H9 (cell line): ENCODE measurements around the gene KRT28. TPM values are rescaled to one million over a fixed set of nuclear protein-coding genes. Genes with fewer than 3 reads are reported as not detected.

Experiments
- DNase-seq: peaks from one replicate; pipeline ENCODE4 v3.0.0-alpha.2; 2017
- H2AFZ ChIP-seq: one replicate; pipeline ENCODE4 v1.6.1; 2013; ENCODE audit warnings: mild to moderate bottlenecking, low read length, control low read depth, moderate library complexity
- H2AK5ac ChIP-seq: 2 replicates; pipeline ENCODE4 v1.6.1; 2013; ENCODE audit warnings: low read length, control low read depth, mixed read lengths; ENCODE audit not compliant: insufficient read length
- H2BK120ac ChIP-seq: one replicate; pipeline ENCODE4 v1.6.1; 2013; ENCODE audit warnings: low read depth, mild to moderate bottlenecking, low read length, control low read depth, inconsistent platforms; ENCODE audit not compliant: poor library complexity, severe bottlenecking
- H2BK12ac ChIP-seq: 2 replicates; pipeline ENCODE4 v1.6.1; 2013; ENCODE audit warnings: low read length, control low read depth, mixed read lengths, low read depth; ENCODE audit not compliant: insufficient read length
- H2BK15ac ChIP-seq: 2 replicates; pipeline ENCODE4 v1.6.1; 2013; ENCODE audit warnings: low read depth, low read length, control low read depth
- H2BK20ac ChIP-seq: one replicate; pipeline ENCODE4 v1.6.1; 2013; ENCODE audit warnings: low read depth, mild to moderate bottlenecking, low read length, control low read depth, inconsistent platforms; ENCODE audit not compliant: poor library complexity, severe bottlenecking
- H2BK5ac ChIP-seq: 2 replicates; pipeline ENCODE4 v1.6.1; 2013; ENCODE audit warnings: low read length, control low read depth, mixed read lengths; ENCODE audit not compliant: insufficient read length
- H3K14ac ChIP-seq: 2 replicates; pipeline ENCODE4 v1.6.1; 2013; ENCODE audit warnings: low read length, control low read depth; ENCODE audit not compliant: insufficient read depth
- H3K18ac ChIP-seq: 2 replicates; pipeline ENCODE4 v1.6.1; 2013; ENCODE audit warnings: low read depth, mild to moderate bottlenecking, mixed read lengths, low read length, control low read depth; ENCODE audit not compliant: insufficient read length
- H3K23ac ChIP-seq: 2 replicates; pipeline ENCODE4 v1.6.1; 2013; ENCODE audit warnings: low read length, control low read depth, mixed read lengths, low read depth; ENCODE audit not compliant: insufficient read length
- H3K23me2 ChIP-seq: 2 replicates; pipeline ENCODE4 v1.6.1; 2013; ENCODE audit warnings: low read depth, mild to moderate bottlenecking, mixed read lengths, low read length, control low read depth; ENCODE audit not compliant: insufficient read length, poor library complexity, severe bottlenecking
- H3K27ac ChIP-seq: 2 replicates; pipeline ENCODE4 v1.5.1; 2013; ENCODE audit warnings: low read length, control low read depth, mixed read lengths, low read depth; ENCODE audit not compliant: insufficient read length
- H3K27me3 ChIP-seq: 2 replicates; pipeline ENCODE4 v1.6.1; 2013; ENCODE audit warnings: low read length, control low read depth, inconsistent platforms; ENCODE audit not compliant: insufficient read depth
- H3K4ac ChIP-seq: 2 replicates; pipeline ENCODE4 v1.6.1; 2013; ENCODE audit warnings: low read depth, mild to moderate bottlenecking, control low read depth, inconsistent platforms, low read length, moderate library complexity
- H3K4me1 ChIP-seq: 2 replicates; pipeline ENCODE4 v1.6.1; 2013; ENCODE audit warnings: low read length, control low read depth, inconsistent platforms; ENCODE audit not compliant: insufficient read depth
- H3K4me2 ChIP-seq: 2 replicates; pipeline ENCODE4 v1.6.1; 2013; ENCODE audit warnings: low read length, control low read depth, mixed read lengths; ENCODE audit not compliant: insufficient read length, insufficient read depth
- H3K56ac ChIP-seq: 2 replicates; pipeline ENCODE4 v1.6.1; 2013; ENCODE audit warnings: low read depth, mild to moderate bottlenecking, mixed read lengths, low read length, control low read depth; ENCODE audit not compliant: insufficient read length
- H3K79me1 ChIP-seq: 2 replicates; pipeline ENCODE4 v1.6.1; 2013; ENCODE audit warnings: low read depth, mild to moderate bottlenecking, moderate library complexity, low read length, control low read depth, inconsistent platforms; ENCODE audit not compliant: insufficient read depth, poor library complexity, severe bottlenecking
- H3K79me2 ChIP-seq: 2 replicates; pipeline ENCODE4 v1.6.1; 2013; ENCODE audit warnings: low read length, control low read depth, inconsistent platforms; ENCODE audit not compliant: insufficient read depth
- H3K9ac ChIP-seq: 2 replicates; pipeline ENCODE4 v1.6.1; 2013; ENCODE audit warnings: low read length, control low read depth, mixed read lengths; ENCODE audit not compliant: insufficient read length; ENCODE audit errors: extremely low read depth
- H3K9me3 ChIP-seq: one replicate; pipeline ENCODE4 v1.6.1; 2013; ENCODE audit warnings: low read depth, low read length, inconsistent platforms; ENCODE audit not compliant: control insufficient read depth
- H3T11ph ChIP-seq: one replicate; pipeline ENCODE4 v1.6.1; 2013; ENCODE audit warnings: mild to moderate bottlenecking, low read length, control low read depth, inconsistent platforms
- H4K20me1 ChIP-seq: one replicate; pipeline ENCODE4 v1.6.1; 2013; ENCODE audit not compliant: control insufficient read depth, insufficient read length, insufficient read depth
- H4K5ac ChIP-seq: 2 replicates; pipeline ENCODE4 v1.6.1; 2013; ENCODE audit warnings: low read depth, mild to moderate bottlenecking, mixed read lengths, low read length, control low read depth; ENCODE audit not compliant: insufficient read length
- H4K8ac ChIP-seq: replicated peaks from 2 replicates; pipeline ENCODE4 v1.6.1; 2013; ENCODE audit warnings: low read length, control low read depth, mixed read lengths, low read depth; ENCODE audit not compliant: insufficient read length
- H4K91ac ChIP-seq: 2 replicates; pipeline ENCODE4 v1.6.1; 2013; ENCODE audit warnings: low read depth, mild to moderate bottlenecking, moderate library complexity, mixed read lengths, low read length, control low read depth; ENCODE audit not compliant: insufficient read length
- H3K27ac Mint-ChIP-seq, 3 experiments: 2 replicates in 2 of 3; 3 replicates in 1 of 3; pipeline ENCODE4 v1.8.0; 2020 to 2021; ENCODE audit warnings: mixed read lengths in 3 of 3, mild to moderate bottlenecking in 1 of 3, moderate library complexity in 1 of 3
- H3K27me3 Mint-ChIP-seq: 2 replicates; pipeline ENCODE4 v1.8.0; 2021; ENCODE audit warnings: low read depth, mild to moderate bottlenecking, moderate library complexity, mixed read lengths
- H3K36me3 Mint-ChIP-seq, 3 experiments: 2 replicates in 2 of 3; 3 replicates in 1 of 3; pipeline ENCODE4 v1.8.0; 2020 to 2021; ENCODE audit warnings: low read depth in 3 of 3, mixed read lengths in 3 of 3; ENCODE audit not compliant: insufficient read depth in 1 of 3
- H3K4me1 Mint-ChIP-seq, 2 experiments: 2 replicates each; pipeline ENCODE4 v1.8.0; 2020; ENCODE audit warnings: mixed read lengths in 2 of 2
- H3K4me3 Mint-ChIP-seq, 2 experiments: 2 replicates in 1 of 2; 3 replicates in 1 of 2; pipeline ENCODE4 v1.8.0; 2020 to 2021; ENCODE audit warnings: mild to moderate bottlenecking in 2 of 2, mixed read lengths in 2 of 2, moderate library complexity in 1 of 2
- H3K9me3 Mint-ChIP-seq, 2 experiments: 2 replicates in 1 of 2; 3 replicates in 1 of 2; pipeline ENCODE4 v1.8.0; 2020; ENCODE audit warnings: mild to moderate bottlenecking in 2 of 2, mixed read lengths in 2 of 2, moderate library complexity in 1 of 2
- CTCF ChIP-seq: fragments of 200-600 bp; sonication (generic); conservative IDR thresholded peaks from 3 replicates; pipeline ENCODE4 v1.8.0; 2021; ENCODE audit warnings: antibody characterized with exemption, mild to moderate bottlenecking
- WGBS: extraction: QIAGEN DNeasy Blood & Tissue Kit; methylation state at CpG from one replicate; pipeline ENCODE4 v1.1.7; 2013; ENCODE audit warnings: missing lambda C conversion rate, low lambda C conversion rate, mixed read lengths; ENCODE audit not compliant: insufficient read length; ENCODE audit errors: extremely low coverage; 5-methylcytosine and 5-hydroxymethylcytosine counted together
- total RNA-seq: library from RNA; stranded (reverse); gene quantifications from 2 replicates; pipeline ENCODE4 v1.2.1, GENCODE V29; 2021

KRT28 gene
- total RNA-seq, 1 experiment from 2014 or later = not detected

- Mint-ChIP-seq H3K4me1 (peaks cover 4% of the 10 kb centered on the region in 2 experiments), H3K27me3 (peaks cover 84% of the 10 kb centered on the region), H3K4me3 (no peak overlapping the region), H3K27ac (no peak overlapping the region), H3K36me3 (no peaks in the 10 kb centered on the region), H3K9me3 (no peaks in the 10 kb centered on the region)
- Histone ChIP-seq H2AK5ac (no peak overlapping the region), H3K56ac (no peak overlapping the region), H2AFZ (no peak overlapping the region), H3K23me2 (no peaks in the 10 kb centered on the region), H3K27ac (no peak overlapping the region), H3K4me1 (no peaks in the 10 kb centered on the region), H2BK12ac (no peak overlapping the region), H2BK120ac (no peak overlapping the region), H3K23ac (no peak overlapping the region), H3K4me2 (no peak overlapping the region), H3K18ac (no peak overlapping the region), H3T11ph (no peak overlapping the region), H2BK20ac (no peak overlapping the region), H4K20me1 (no peaks in the 10 kb centered on the region), H3K79me2 (no peaks in the 10 kb centered on the region), H4K5ac (no peak overlapping the region), H3K14ac (no peak overlapping the region), H4K8ac (no peak overlapping the region), H3K79me1 (no peaks in the 10 kb centered on the region), H3K9ac (no peak overlapping the region), H3K9me3 (no peaks in the 10 kb centered on the region), H2BK5ac (no peak overlapping the region), H3K4ac (no peak overlapping the region), H3K27me3 (no peaks in the 10 kb centered on the region), H4K91ac (no peak overlapping the region), H2BK15ac (no peak overlapping the region)
- no CpG with 5 or more reads among the region's 4 CpGs for WGBS
- DNase-seq = no peak
- no peak for TF ChIP-seq CTCF
Measured at GRCh38 chr17:40844671-40845107, 44.9 kb upstream of the KRT28 start.
